ENCODE results near the gene SECISBP2. TPM values are rescaled to one million over a fixed set of nuclear protein-coding genes. Genes with fewer than 3 reads are reported as not detected.

Gene SECISBP2
- total and polyA plus RNA-seq, 2 of the 13 experiments (the other 11 are each of a cell fraction or from before 2014, with no cell fraction given) = 32.4 to 38.0 TPM

GRCh38 chr9:89339807-89340206 lies 21.5 kb downstream of the SECISBP2 start:
- Histone ChIP-seq H3K9ac (ENCODE audit: insufficient read depth, low read depth, low read length) (no peak overlapping the region), H3K27ac (ENCODE audit: extremely low read length, insufficient read depth, low read length) (no peak overlapping the region), H3K4me1 (ENCODE audit: insufficient read depth, low read length) (no peaks in the 10 kb centered on the region), H3K79me2 (ENCODE audit: insufficient read depth, low read length) (no peaks in the 10 kb centered on the region), H3K4me3 (replicated peaks in 1 of 3; ENCODE audit: insufficient read depth in 1 of 3, low read depth in 2 of 3, low read length in 3 of 3) (no peak overlapping the region), H2AFZ (ENCODE audit: low read length) (no peak overlapping the region), H3K36me3 (replicated peaks in 1 of 2; ENCODE audit: control insufficient read depth in 1 of 2, insufficient read depth in 2 of 2, low read length in 2 of 2) (peaks cover 11 to 56% of the 10 kb centered on the region in 2 experiments; a peak in 4 of 5 replicates), H3K27me3 (ENCODE audit: control insufficient read depth in 1 of 2, insufficient read depth in 2 of 2, low read length in 2 of 2) (no peaks in the 10 kb centered on the region), H3K9me3 (ENCODE audit: low read length) (no peaks in the 10 kb centered on the region), H4K20me1 (ENCODE audit: insufficient read depth, low read length) (no peaks in the 10 kb centered on the region), H3K4me2 (ENCODE audit: low read depth, low read length) (no peak overlapping the region)
- TF ChIP-seq FOXA1 (IDR thresholded peaks at IDR 0.05) (no peak), FOXA1 (CRISPR knock-in tag; IDR thresholded peaks at IDR 0.05) (no peak), TFAP4 (IDR thresholded peaks at IDR 0.05; ENCODE audit: borderline replicate concordance, low read depth) (no peak), ZNF878 (CRISPR knock-in tag; IDR thresholded peaks at IDR 0.05) (no peak), MLLT10 (CRISPR knock-in tag; IDR thresholded peaks at IDR 0.05) (no peak), HNRNPH1 (optimal IDR thresholded peaks at IDR 0.05; ENCODE audit: low read depth, low read length) (no peak), TSC22D2 (CRISPR knock-in tag; IDR thresholded peaks at IDR 0.05; ENCODE audit: borderline replicate concordance) (no peak), ZNF512 (CRISPR knock-in tag; IDR thresholded peaks at IDR 0.05) (no peak), FOXP1 (IDR thresholded peaks at IDR 0.05) (no peak), FOXP1 (CRISPR knock-in tag; IDR thresholded peaks at IDR 0.05) (no peak), ATF5 (CRISPR knock-in tag; IDR thresholded peaks at IDR 0.05; ENCODE audit: low read depth) (no peak), ZMYM4 (CRISPR knock-in tag; IDR thresholded peaks at IDR 0.05) (no peak), ZNF792 (CRISPR knock-in tag; IDR thresholded peaks at IDR 0.05) (no peak), ZFP36L1 (CRISPR knock-in tag; IDR thresholded peaks at IDR 0.05) (no peak), TIGD3 (CRISPR knock-in tag; IDR thresholded peaks at IDR 0.05; ENCODE audit: borderline replicate concordance) (no peak), ZNF138 (CRISPR knock-in tag; IDR thresholded peaks at IDR 0.05; ENCODE audit: low read depth) (no peak), ELF1 (CRISPR knock-in tag; IDR thresholded peaks at IDR 0.05) (no peak), PAWR (CRISPR knock-in tag; IDR thresholded peaks at IDR 0.05; ENCODE audit: borderline replicate concordance) (no peak), ZNF263 (CRISPR knock-in tag; IDR thresholded peaks at IDR 0.05) (no peak), ZNF556 (CRISPR knock-in tag; IDR thresholded peaks at IDR 0.05; ENCODE audit: borderline replicate concordance) (no peak), TCF7 (IDR thresholded peaks at IDR 0.05; ENCODE audit: low read depth) (no peak), RFX5 (IDR thresholded peaks at IDR 0.05; ENCODE audit: low read depth, low read length) (no peak)
- CTCF ChIA-PET (ENCODE audit: low intra/inter-chr PET ratio, low total read pairs) = no interaction called here
- FAIRE-seq = no peak
- ATAC-seq = no peak
- DNase-seq (ENCODE audit: low spot score) = no peak
- WGBS (ENCODE audit: low lambda C conversion rate) = 97% methylated on average over 2 of the region's 2 CpGs
- in situ Hi-C loops (cut with HindIII; ENCODE audit: extremely low pct_ligation_motif_present, low pct_unique_long_range_greater_than_20kb) = no loop called here
- intact Hi-C loops (cut with micrococcal nuclease; ENCODE audit: unreplicated experiment) = no loop called here
- BruUV-seq (replicated peaks) = no TSS peak
- POLR2A ChIA-PET = no interaction called here
